Renal cortex interstitium (tissue), 11 donors: ENCODE measurements around the gene FAM174C. TPM values are rescaled to one million over a fixed set of nuclear protein-coding genes. Genes with fewer than 3 reads are reported as not detected.

ENCODE experiments used
- DNase-seq, 11 donors: peaks; one replicate each; pipeline ENCODE4 v3.0.0-alpha.2; 2013; ENCODE audit warnings: low read depth in 9 of 11, low spot score in 4 of 11; ENCODE audit errors: extremely low read depth in 1 of 11
- polyA plus RNA-seq, 3 donors: library from polyadenylated mRNA; unstranded; fragments of 120-200 nt; gene quantifications; one replicate each; pipeline ENCODE4 v1.2.1, GENCODE V29; 2013; ENCODE audit not compliant: insufficient read length in 3 of 3

Gene FAM174C
- polyA plus RNA-seq, 3 donors, result 14.8 to 25.6 (median 21.3) TPM

- no peak for DNase-seq
Observed at GRCh38 chr19:1288833-1289685, 13.7 kb downstream of the FAM174C start.

- no peak for DNase-seq
Observed at GRCh38 chr19:1289686-1290025, 14.3 kb downstream of the FAM174C start.

GRCh38 chr19:1290196-1290702, 14.9 kb downstream of the FAM174C start:
- DNase-seq, result no peak

GRCh38 chr19:1290703-1291651, 15.6 kb downstream of the FAM174C start:
- no peak for DNase-seq

- DNase-seq, result no peak
Observed at GRCh38 chr19:1291761-1292418, 16.6 kb downstream of the FAM174C start.

- DNase-seq, result no peak
Observed at GRCh38 chr19:1292419-1293151, 17.3 kb downstream of the FAM174C start.

- no peak for DNase-seq
Observed at GRCh38 chr19:1293782-1294604, 18.7 kb downstream of the FAM174C start.

- DNase-seq, result no peak
Observed at GRCh38 chr19:1294688-1295087, 19.4 kb downstream of the FAM174C start.

- DNase-seq, result no peak
Observed at GRCh38 chr19:1295169-1296012, 20.1 kb downstream of the FAM174C start.

GRCh38 chr19:1296078-1296477, 20.7 kb downstream of the FAM174C start:
- DNase-seq, result no peak

GRCh38 chr19:1296575-1297271, 21.4 kb downstream of the FAM174C start:
- no peak for DNase-seq

GRCh38 chr19:1298235-1298634, 22.9 kb downstream of the FAM174C start:
- DNase-seq, result no peak

- no peak for DNase-seq
Observed at GRCh38 chr19:1299801-1300200, 24.5 kb downstream of the FAM174C start.

- DNase-seq, result no peak
Observed at GRCh38 chr19:1300744-1301490, 25.6 kb downstream of the FAM174C start.

GRCh38 chr19:1302533-1303239, 27.4 kb downstream of the FAM174C start:
- no peak for DNase-seq
